Omental fat pad (tissue), 4 donors: ENCODE data around the gene RB1. TPM values are rescaled to one million over a fixed set of nuclear protein-coding genes. Genes with fewer than 3 reads are reported as not detected.

Source experiments
- ATAC-seq: fragments of 150-250 bp; one replicate; pipeline ENCODE4 v1.9.1; 2016; ENCODE audit warnings: mild to moderate bottlenecking, moderate library complexity; ENCODE audit not compliant: low FRiP score
- DNase-seq: peaks from one replicate; pipeline ENCODE4 v3.0.0-alpha.2; 2019; ENCODE audit warnings: low spot score
- CTCF ChIP-seq, 3 donors: fragments of 450-650 bp; IDR thresholded peaks; one replicate each; pipeline ENCODE4 v1.5.1; 2016 to 2017; ENCODE audit warnings: antibody characterized with exemption in 3 of 3, mild to moderate bottlenecking in 3 of 3, moderate library complexity in 2 of 3
- small RNA-seq: library from RNA; depleted of rRNA; stranded (forward); fragments of <200 nt; gene quantifications from one replicate; pipeline ENCODE3, GENCODE V24; 2016
- total RNA-seq, 4 donors: library from RNA; depleted of rRNA; stranded (reverse); fragments of >200 nt; gene quantifications; one replicate each; pipeline ENCODE4 v1.1.0, GENCODE V29; 2016

The RB1 gene
- total RNA-seq, 4 donors from 2014 or later = 26.5 to 42.6 (median 37.5) TPM

DNA sequence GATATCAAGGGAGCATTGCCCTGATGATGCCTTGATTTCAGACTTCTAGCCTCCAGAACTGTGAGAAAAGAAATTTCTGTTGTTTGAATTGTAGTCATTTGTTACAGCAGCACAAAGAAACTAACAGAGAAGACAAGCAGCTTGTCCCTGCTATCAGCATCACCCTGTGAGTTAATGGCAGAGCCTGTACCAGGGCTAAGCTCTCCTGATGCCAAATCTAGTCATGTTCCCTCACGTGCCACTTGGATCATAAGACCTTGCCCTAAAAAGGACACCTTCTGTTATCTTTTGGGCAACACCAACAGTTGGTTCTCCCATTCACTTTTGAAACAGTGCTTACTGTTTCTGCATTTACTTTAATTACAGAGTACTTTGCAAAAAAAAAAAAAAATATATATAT lies 214.5 kb downstream of the RB1 start:
- no peak for TF ChIP-seq CTCF (IDR thresholded peaks at IDR 0.05)
- DNase-seq (no peak), ATAC-seq (no peak)

- TF ChIP-seq CTCF (IDR thresholded peaks at IDR 0.05) = no peak
- ATAC-seq = no peak
- DNase-seq = no peak
Observed at GRCh38 chr13:48526286-48526685, 222.7 kb downstream of the RB1 start.

- ATAC-seq = no peak
- TF ChIP-seq CTCF (IDR thresholded peaks at IDR 0.05) = no peak
- DNase-seq = no peak
Observed at GRCh38 chr13:48527955-48528354, 224.4 kb downstream of the RB1 start.

GRCh38 chr13:48528720-48529119 lies 225.2 kb downstream of the RB1 start:
- TF ChIP-seq CTCF (IDR thresholded peaks at IDR 0.05) = no peak
- DNase-seq = no peak
- ATAC-seq = no peak

GRCh38 chr13:48530833-48531232 lies 227.3 kb downstream of the RB1 start:
- no peak for TF ChIP-seq CTCF (IDR thresholded peaks at IDR 0.05)
- DNase-seq (no peak), ATAC-seq (no peak)

Small RNA genes within 50 kb of the gene (small RNA-seq; reads per million reads assigned to genes)
- gene RF00017 = not detected

Other genes with a start within 250 kb of the RB1 start
- gene MED4, start 208.6 kb upstream of the RB1 start, total RNA-seq = 10 to 100 TPM; 27.4 to 42.9 (median 35.0) TPM
- gene ITM2B, start 70.5 kb upstream of the RB1 start, total RNA-seq = 100 to 1,000 TPM; 455 to 728 (median 534) TPM
- gene LPAR6, start 109.4 kb downstream of the RB1 start, total RNA-seq = 10 to 100 TPM; 19.0 to 87.6 (median 33.4) TPM
- 10 to 100 TPM in 3 of 4 donors, 1 to 10 TPM in 1; 6.7 to 30.6 (median 13.0) TPM for gene RCBTB2, start 229.3 kb downstream of the RB1 start, total RNA-seq